HUES64 (cell line): Measurements from ENCODE around the gene RPUSD4.

Source experiments
- H3K27ac ChIP-seq: 2 replicates; pipeline ENCODE4 v1.7.0; 2013; ENCODE audit warnings: low read depth, low read length, inconsistent platforms
- H3K27me3 ChIP-seq: 2 replicates; pipeline ENCODE4 v1.6.1; 2013; ENCODE audit warnings: mild to moderate bottlenecking, low read length; ENCODE audit not compliant: insufficient read depth
- H3K36me3 ChIP-seq: 2 replicates; pipeline ENCODE4 v1.6.1; 2013; ENCODE audit warnings: mild to moderate bottlenecking, low read length; ENCODE audit not compliant: insufficient read depth
- H3K4me1 ChIP-seq: 2 replicates; pipeline ENCODE4 v1.6.1; 2013; ENCODE audit warnings: mild to moderate bottlenecking, low read length, moderate library complexity; ENCODE audit not compliant: insufficient read depth
- H3K4me3 ChIP-seq: 2 replicates; pipeline ENCODE4 v1.5.1; 2013; ENCODE audit warnings: mild to moderate bottlenecking, low read length, moderate library complexity
- H3K9ac ChIP-seq: 2 replicates; pipeline ENCODE4 v1.6.1; 2013; ENCODE audit warnings: mild to moderate bottlenecking, low read depth, low read length
- H3K9me3 ChIP-seq: 2 replicates; pipeline ENCODE4 v1.6.1; 2013; ENCODE audit warnings: low read depth, low read length; ENCODE audit not compliant: insufficient read depth
- WGBS: fragments of 150-250, 120-280 bp; methylation state at CpG from one replicate; pipeline ENCODE4 v1.1.7; 2013; ENCODE audit warnings: missing lambda C conversion rate; 5-methylcytosine and 5-hydroxymethylcytosine counted together

The RPUSD4 gene

GRCh38 chr11:126191379-126192073 is 19.9 kb downstream of the RPUSD4 start:
- H3K27ac ChIP-seq, result no peak overlapping the region
- H3K4me3 ChIP-seq, result no peak overlapping the region
- WGBS, result 86% methylated on average over 11 of the region's 11 CpGs
- no peaks in the 10 kb centered on the region for H3K27me3 ChIP-seq
- H3K9me3 ChIP-seq, result no peaks in the 10 kb centered on the region
- peaks cover 52% of the 10 kb centered on the region for H3K36me3 ChIP-seq
- no peaks in the 10 kb centered on the region for H3K4me1 ChIP-seq
- H3K9ac ChIP-seq, result no peak overlapping the region

- Histone ChIP-seq H3K4me1 (no peaks in the 10 kb centered on the region), H3K27ac (no peak overlapping the region)
- WGBS, result 96% methylated on average over 14 of the region's 14 CpGs
Measured at GRCh38 chr11:126190792-126191191, 20.7 kb downstream of the RPUSD4 start.

GRCh38 chr11:126189109-126189929 is 22.1 kb downstream of the RPUSD4 start:
- Histone ChIP-seq H3K4me3 (no peak overlapping the region), H3K36me3 (peaks cover 39% of the 10 kb centered on the region), H3K27me3 (no peaks in the 10 kb centered on the region), H3K4me1 (no peaks in the 10 kb centered on the region), H3K9me3 (no peaks in the 10 kb centered on the region), H3K9ac (no peak overlapping the region), H3K27ac (no peak overlapping the region)
- WGBS, result 88% methylated on average over 22 of the region's 22 CpGs

More at GRCh38 chr11:126190792-126191191, 20.7 kb downstream of the RPUSD4 start:
- H3K4me3 ChIP-seq, result no peak overlapping the region
- no peak overlapping the region for H3K9ac ChIP-seq
- H3K36me3 ChIP-seq, result peaks cover 47% of the 10 kb centered on the region
- no peaks in the 10 kb centered on the region for H3K9me3 ChIP-seq
- H3K27me3 ChIP-seq, result no peaks in the 10 kb centered on the region

GRCh38 chr11:126188332-126189108 is 22.9 kb downstream of the RPUSD4 start:
- Histone ChIP-seq H3K9ac (no peak overlapping the region), H3K4me3 (no peak overlapping the region), H3K36me3 (peaks cover 36% of the 10 kb centered on the region), H3K27ac (no peak overlapping the region), H3K27me3 (no peaks in the 10 kb centered on the region), H3K9me3 (no peaks in the 10 kb centered on the region), H3K4me1 (no peaks in the 10 kb centered on the region)
- 86% methylated on average over 15 of the region's 15 CpGs for WGBS

GRCh38 chr11:126186708-126187529 is 24.5 kb downstream of the RPUSD4 start:
- Histone ChIP-seq H3K9ac (no peak overlapping the region), H3K9me3 (no peaks in the 10 kb centered on the region), H3K4me3 (no peak overlapping the region), H3K36me3 (peaks cover 22% of the 10 kb centered on the region), H3K27me3 (no peaks in the 10 kb centered on the region), H3K27ac (no peak overlapping the region), H3K4me1 (no peaks in the 10 kb centered on the region)
- WGBS, result 77% methylated on average over 22 of the region's 22 CpGs

- Histone ChIP-seq H3K27me3 (no peaks in the 10 kb centered on the region), H3K4me3 (no peak overlapping the region), H3K9ac (no peak overlapping the region), H3K9me3 (no peaks in the 10 kb centered on the region), H3K4me1 (no peaks in the 10 kb centered on the region), H3K36me3 (peaks cover 14% of the 10 kb centered on the region), H3K27ac (no peak overlapping the region)
- WGBS, result 92% methylated on average over 15 of the region's 15 CpGs
Measured at GRCh38 chr11:126186025-126186698, 25.3 kb downstream of the RPUSD4 start.

GRCh38 chr11:126185259-126186024 is 26.0 kb downstream of the RPUSD4 start:
- Histone ChIP-seq H3K9ac (no peak overlapping the region), H3K36me3 (peaks cover 7% of the 10 kb centered on the region; the same call in 1 of the 2 replicates), H3K27me3 (no peaks in the 10 kb centered on the region), H3K4me1 (no peaks in the 10 kb centered on the region), H3K27ac (no peak overlapping the region), H3K4me3 (no peak overlapping the region), H3K9me3 (no peaks in the 10 kb centered on the region)
- WGBS, result 90% methylated on average over 26 of the region's 26 CpGs

- Histone ChIP-seq H3K4me1 (no peaks in the 10 kb centered on the region), H3K9ac (no peak overlapping the region), H3K27ac (no peak overlapping the region), H3K9me3 (no peaks in the 10 kb centered on the region), H3K36me3 (no peaks in the 10 kb centered on the region; the same call in 1 of the 2 replicates), H3K27me3 (no peaks in the 10 kb centered on the region), H3K4me3 (no peak overlapping the region)
- WGBS, result 93% methylated on average over 11 of the region's 11 CpGs
Measured at GRCh38 chr11:126182787-126183445, 28.5 kb downstream of the RPUSD4 start.

- H3K9me3 ChIP-seq, result no peaks in the 10 kb centered on the region
- H3K27ac ChIP-seq, result no peak overlapping the region
- no peak overlapping the region for H3K9ac ChIP-seq
- no peaks in the 10 kb centered on the region; the same call in 1 of the 2 replicates for H3K36me3 ChIP-seq
- no peak overlapping the region for H3K4me3 ChIP-seq
- no peaks in the 10 kb centered on the region for H3K27me3 ChIP-seq
- H3K4me1 ChIP-seq, result no peaks in the 10 kb centered on the region
- WGBS, result 86% methylated on average over 13 of the region's 13 CpGs
Measured at GRCh38 chr11:126181939-126182730, 29.3 kb downstream of the RPUSD4 start.
